ENCODE results near the gene LIF. TPM values are rescaled to one million over a fixed set of nuclear protein-coding genes. Genes with fewer than 3 reads are reported as not detected.

LIF gene
- total and polyA plus RNA-seq, 2 donors (not counting 3 experiments of a cell fraction or from before 2014, with no cell fraction given): 0.12 to 0.27 TPM

- Histone ChIP-seq H3K9me1 (replicated peaks; ENCODE audit: control insufficient read depth, extremely low read depth, insufficient read depth, low read length) (no peaks in the 10 kb centered on the region), H3K9ac (replicated peaks; ENCODE audit: extremely low read depth, insufficient read depth, low read length) (no peak overlapping the region), H3K4me1 (ENCODE audit: control insufficient read depth, extremely low read depth, insufficient read depth, low read length) (peaks cover 33% of the 10 kb centered on the region), H3K36me3 (ENCODE audit: control insufficient read depth in 2 of 2, extremely low read depth in 1 of 2, insufficient read depth in 2 of 2, low read length in 2 of 2) (no peaks in the 10 kb centered on the region), H3K27ac (ENCODE audit: insufficient read depth, low read depth, low read length) (no peak overlapping the region), H3K9me3 (replicated peaks; ENCODE audit: control insufficient read depth, insufficient read depth, low read length) (no peaks in the 10 kb centered on the region), H3K79me2 (ENCODE audit: control insufficient read depth, insufficient read depth, low read length) (no peaks in the 10 kb centered on the region), H3K4me3 (replicated peaks in 1 of 3; ENCODE audit: insufficient read depth in 1 of 3, low read depth in 1 of 3, low read length in 3 of 3) (no peak overlapping the region), H3K27me3 (ENCODE audit: control insufficient read depth in 2 of 2, insufficient read depth in 2 of 2, low read length in 2 of 2) (no peaks in the 10 kb centered on the region), H2AFZ (ENCODE audit: low read depth, low read length) (no peak overlapping the region), H3K4me2 (ENCODE audit: insufficient read depth, low read length) (no peak overlapping the region), H4K20me1 (replicated peaks; ENCODE audit: control insufficient read depth, extremely low read depth, insufficient read depth, low read length) (no peaks in the 10 kb centered on the region)
- DNase-seq (ENCODE audit: low read depth, low spot score) (no peak), FAIRE-seq (no peak)
- no TSS peak for BruUV-seq (replicated peaks)
- intact Hi-C loops (cut with micrococcal nuclease) (no loop called here), dilution Hi-C loops (cut with MboI; ENCODE audit: extremely low pct_ligation_motif_present, low sequenced_read_pairs) (no loop called here)
- TF ChIP-seq POLR2AphosphoS5 (IDR thresholded peaks at IDR 0.05; ENCODE audit: insufficient read depth, low read depth, low read length) (no peak), JUN (IDR thresholded peaks at IDR 0.05; ENCODE audit: borderline replicate concordance, insufficient read depth, insufficient read length, low read depth) (no peak), EZH2 (IDR thresholded peaks at IDR 0.05; ENCODE audit: borderline replicate concordance, low read depth, low read length, severe bottlenecking) (no peak)
- ChIA-PET POLR2A (no interaction called here), CTCF (no interaction called here)
Measured at GRCh38 chr22:30198152-30198825, 48.3 kb downstream of the LIF start.

GRCh38 chr22:30197389-30197788 is 49.2 kb downstream of the LIF start:
- Histone ChIP-seq H3K9me1 (replicated peaks; ENCODE audit: control insufficient read depth, extremely low read depth, insufficient read depth, low read length) (no peaks in the 10 kb centered on the region), H3K9ac (replicated peaks; ENCODE audit: extremely low read depth, insufficient read depth, low read length) (peak overlapping the region; percentile 60), H3K27me3 (ENCODE audit: control insufficient read depth in 2 of 2, insufficient read depth in 2 of 2, low read length in 2 of 2) (no peaks in the 10 kb centered on the region), H3K4me2 (ENCODE audit: insufficient read depth, low read length) (peak overlapping the region; percentile 64), H3K27ac (ENCODE audit: insufficient read depth, low read depth, low read length) (peak overlapping the region; percentile 99), H3K79me2 (ENCODE audit: control insufficient read depth, insufficient read depth, low read length) (no peaks in the 10 kb centered on the region), H3K4me1 (ENCODE audit: control insufficient read depth, extremely low read depth, insufficient read depth, low read length) (peaks cover 41% of the 10 kb centered on the region), H3K4me3 (replicated peaks in 1 of 3; ENCODE audit: insufficient read depth in 1 of 3, low read depth in 1 of 3, low read length in 3 of 3) (no peak overlapping the region), H3K36me3 (ENCODE audit: control insufficient read depth in 2 of 2, extremely low read depth in 1 of 2, insufficient read depth in 2 of 2, low read length in 2 of 2) (no peaks in the 10 kb centered on the region), H2AFZ (ENCODE audit: low read depth, low read length) (no peak overlapping the region), H3K9me3 (replicated peaks; ENCODE audit: control insufficient read depth, insufficient read depth, low read length) (no peaks in the 10 kb centered on the region), H4K20me1 (replicated peaks; ENCODE audit: control insufficient read depth, extremely low read depth, insufficient read depth, low read length) (no peaks in the 10 kb centered on the region)
- FAIRE-seq: peak; percentile 18
- CTCF ChIA-PET: interaction anchor here (1.1 to 1.8 kb wide), 2 partner anchors 77 to 90 kb away, joined by 3 to 4 read pairs; no protein-coding TSS in a partner anchor
- intact Hi-C loops (cut with micrococcal nuclease) (loop anchor here (2.0 kb wide), 1 partner anchor 159 kb away; the partner anchor contains the start of genes CCDC157 and SF3A1), dilution Hi-C loops (cut with MboI; ENCODE audit: extremely low pct_ligation_motif_present, low sequenced_read_pairs) (no loop called here)
- DNase-seq (ENCODE audit: low read depth, low spot score): no peak
- POLR2A ChIA-PET: no interaction called here
- BruUV-seq (replicated peaks): no TSS peak
- TF ChIP-seq MYC (IDR thresholded peaks at IDR 0.05; ENCODE audit: low read depth, low read length) (no peak), POLR2AphosphoS5 (IDR thresholded peaks at IDR 0.05; ENCODE audit: insufficient read depth, low read depth, low read length) (no peak), CTCF (IDR thresholded peaks at IDR 0.05; ENCODE audit: extremely low read depth in 1 of 2, insufficient read depth in 1 of 2, low read depth in 1 of 2, low read length in 2 of 2) (no peak), JUN (IDR thresholded peaks at IDR 0.05; ENCODE audit: borderline replicate concordance, insufficient read depth, insufficient read length, low read depth) (no peak), FOS (IDR thresholded peaks at IDR 0.05; ENCODE audit: borderline replicate concordance, insufficient read depth, low read length) (no peak), MAX (IDR thresholded peaks at IDR 0.05; ENCODE audit: insufficient read depth, insufficient read length) (no peak), GATA2 (IDR thresholded peaks at IDR 0.05; ENCODE audit: insufficient read depth, insufficient read length, low read depth, low read length) (no peak), POLR2A (IDR thresholded peaks at IDR 0.05; ENCODE audit: low read depth, low read length) (no peak), EZH2 (IDR thresholded peaks at IDR 0.05; ENCODE audit: borderline replicate concordance, low read depth, low read length, severe bottlenecking) (no peak)
